ENCODE measurements around the gene MMP26.

Gene MMP26

GRCh38 chr11:4684631-4685285 lies 19.8 kb upstream of the MMP26 start:
- DNase-seq (ENCODE audit: low read depth): no peak

GRCh38 chr11:4695442-4695841 lies 9.1 kb upstream of the MMP26 start:
- no peak for DNase-seq (ENCODE audit: low read depth)
- no peak overlapping the region for H3K4me3 ChIP-seq (ENCODE audit: low read depth, low read length)
- no peak for TF ChIP-seq CTCF (IDR thresholded peaks at IDR 0.05; ENCODE audit: low read depth, low read length, missing control alignments)

More at GRCh38 chr11:4684631-4685285, 19.8 kb upstream of the MMP26 start:
- TF ChIP-seq CTCF (IDR thresholded peaks at IDR 0.05; ENCODE audit: low read depth, low read length, missing control alignments): no peak
- no peak overlapping the region for H3K4me3 ChIP-seq (ENCODE audit: low read depth, low read length)

- DNase-seq (ENCODE audit: low read depth): no peak
These were observed 7.0 kb upstream of the MMP26 start, which contains the start of gene OR51E2 for GRCh38 chr11:4697585-4697984. Gene OR51E2 (minus strand): TSS chr11:4697853. CDS start chr11:4682711, 15,142 bp downstream.

GRCh38 chr11:4699697-4700435 lies 4.7 kb upstream of the MMP26 start:
- DNase-seq (ENCODE audit: low read depth): peak; percentile 36

More at GRCh38 chr11:4697585-4697984, 7.0 kb upstream of the MMP26 start, which contains the start of gene OR51E2:
- TF ChIP-seq CTCF (IDR thresholded peaks at IDR 0.05; ENCODE audit: low read depth, low read length, missing control alignments): no peak
- no peak within 1 kb of the TSS for H3K4me3 ChIP-seq (ENCODE audit: low read depth, low read length)

GRCh38 chr11:4700436-4700820 lies 4.2 kb upstream of the MMP26 start:
- no peak for DNase-seq (ENCODE audit: low read depth)
- TF ChIP-seq CTCF (IDR thresholded peaks at IDR 0.05; ENCODE audit: low read depth, low read length, missing control alignments): no peak
- H3K4me3 ChIP-seq (ENCODE audit: low read depth, low read length): no peak overlapping the region

More at GRCh38 chr11:4699697-4700435, 4.7 kb upstream of the MMP26 start:
- H3K4me3 ChIP-seq (ENCODE audit: low read depth, low read length): no peak overlapping the region
- TF ChIP-seq CTCF (IDR thresholded peaks at IDR 0.05; ENCODE audit: low read depth, low read length, missing control alignments): no peak

- DNase-seq (ENCODE audit: low read depth): no peak
- TF ChIP-seq CTCF (IDR thresholded peaks at IDR 0.05; ENCODE audit: low read depth, low read length, missing control alignments): no peak
- no peak overlapping the region for H3K4me3 ChIP-seq (ENCODE audit: low read depth, low read length)
These were observed 278 bp downstream of the MMP26 start for GRCh38 chr11:4704790-4705334.

All from GM12864 (cell line).